Adrenal gland (tissue), 12 donors: ENCODE data around the gene METTL8. TPM values are rescaled to one million over a fixed set of nuclear protein-coding genes. Genes with fewer than 3 reads are reported as not detected.
"Not testable (repeated sequence)": the region's sequence is repeated elsewhere in the genome, so short reads cannot be mapped to it uniquely, and the experiment has no call there.

ENCODE experiments used
- DNase-seq, 7 donors: peaks; one replicate each; pipeline ENCODE4 v3.0.0-alpha.2; 2019 to 2020
- H3K27ac ChIP-seq, 5 donors: fragments of 200-600 bp; sonication (generic) in 4 of 5; 1 replicate in 3 of 5; 2 replicates in 2 of 5; pipeline versions ENCODE4 v1.5.1 to v1.8.0; 2016 to 2020; ENCODE audit warnings: mild to moderate bottlenecking in 1 of 5
- H3K27me3 ChIP-seq: fragments of 200-600 bp; 2 replicates; pipeline ENCODE4 v1.8.0; 2021
- H3K36me3 ChIP-seq, 2 donors: fragments of 200-600 bp; replicated peaks in 1 of 2; 1 replicate in 1 of 2; 2 replicates in 1 of 2; pipeline versions ENCODE4 v1.5.1 to v1.8.0; 2018 to 2022
- H3K4me1 ChIP-seq, 2 donors: fragments of 200-600 bp; replicated peaks in 1 of 2; 1 replicate in 1 of 2; 2 replicates in 1 of 2; pipeline versions ENCODE4 v1.5.1 to v1.8.0; 2018 to 2021
- H3K4me3 ChIP-seq, 4 donors: fragments of 200-600 bp; sonication (generic) in 3 of 4; one replicate each; pipeline ENCODE4 v1.5.1; 2016 to 2018
- H3K9me3 ChIP-seq, 3 donors: fragments of 200-600 bp; sonication (generic) in 1 of 3; replicated peaks in 1 of 3; 1 replicate in 2 of 3; 2 replicates in 1 of 3; pipeline versions ENCODE4 v1.5.1 to v1.8.0; 2016 to 2021
- CTCF ChIP-seq, 6 experiments: fragments of 450-650 bp in 4 of 6; fragments of 200-600 bp in 2 of 6; sonication (generic) in 1 of 6; IDR thresholded peaks; 1 replicate in 5 of 6; 2 replicates in 1 of 6; pipeline versions ENCODE4 v1.5.1 to v1.8.0; 2016 to 2021; ENCODE audit warnings: antibody characterized with exemption in 6 of 6, mild to moderate bottlenecking in 2 of 6, moderate library complexity in 1 of 6
- POLR2A ChIP-seq, 2 donors: fragments of 450-650 bp; IDR thresholded peaks; one replicate each; pipeline ENCODE4 v1.6.1; 2017; ENCODE audit warnings: antibody characterized with exemption in 2 of 2, mild to moderate bottlenecking in 2 of 2, moderate library complexity in 1 of 2
- WGBS, 4 donors: extraction: QIAGEN DNeasy Blood & Tissue Kit in 2 of 4; methylation state at CpG; one replicate each; pipeline versions ENCODE4 v1.1.5 to v1.1.7; 2013 to 2017; 5-methylcytosine and 5-hydroxymethylcytosine counted together
- intact Hi-C, 2 donors: fragments of 100-400 bp; cut with DNase I; formaldehyde crosslinking; loops; one replicate each; pipeline versions ENCODE4 v1.14.1 to v1.15.0; 2022 to 2023
- polyA plus RNA-seq, 3 donors: library from polyadenylated mRNA; stranded (reverse); fragments of 200-250 nt in 2 of 3; fragments of 350-450 nt in 1 of 3; fragmentation: Illumina TruSeq in 1 of 3; extraction: RNeasy Lipid Tissue Mini Kit (QIAGEN cat#74804) in 1 of 3; gene quantifications; one replicate each; pipeline ENCODE4 v1.2.3, GENCODE V29; 2013 to 2014
- total RNA-seq, 9 donors: library from RNA; depleted of rRNA in 4 of 9; stranded (reverse); fragments of >200 nt in 4 of 9; fragments of 120-200 nt in 1 of 9; fragmentation: NEBNext Ultra II Directional in 1 of 9; extraction: Animal tissue kit (Norgen Biotek cat#: 25700) in 1 of 9; gene quantifications; one replicate each; pipeline versions ENCODE4 v1.1.0 to v1.2.4, GENCODE V29; 2013 to 2023
- donor health status: healthy with polysubstance abuse.
- donor health status: Bipolar disorder and iron deficiency.
- donor health status: DM: yes; HTN: yes; CAD: no.
- donor health status: DM: no; HTN: no; CAD: no.
- donor health status: DM: no; HTN: no; CAD: no.
- donor health status: DM: yes; HTN: yes; CAD: no.

The METTL8 gene
- total and polyA plus RNA-seq, 12 donors: 3.3 to 37.5 (median 19.7) TPM

GRCh38 chr2:171430516-171431410 lies 3.0 kb downstream of the METTL8 start:
- H3K27me3 ChIP-seq: no peaks in the 10 kb centered on the region
- peaks cover 7 to 14% of the 10 kb centered on the region in 2 donors for H3K4me1 ChIP-seq
- intact Hi-C loops: loop anchor here (5.0 to 10.0 kb wide), 2 partner anchors 94 to 458 kb away; partner anchors contain the start of gene CYBRD1 (in 2 of the 2)
- 95 to 99% (median 98%) methylated on average over 7 of the region's 7 CpGs for WGBS, 4 donors
- no peaks in the 10 kb centered on the region for H3K9me3 ChIP-seq
- no peak overlapping the region for H3K27ac ChIP-seq
- no peak overlapping the region for H3K4me3 ChIP-seq
- TF ChIP-seq CTCF (IDR thresholded peaks at IDR 0.05): no peak
- TF ChIP-seq POLR2A (IDR thresholded peaks at IDR 0.05): no peak
- no peak for DNase-seq
- no peaks in the 10 kb centered on the region for H3K36me3 ChIP-seq

GRCh38 chr2:171422710-171423495 lies 10.9 kb downstream of the METTL8 start:
- intact Hi-C loops, H3K4me3 ChIP-seq, H3K36me3 ChIP-seq, H3K27me3 ChIP-seq, H3K9me3 ChIP-seq, H3K4me1 ChIP-seq, H3K27ac ChIP-seq, DNase-seq: not testable (repeated sequence)
- 84 to 98% (median 94%) methylated on average over 2 of the region's 2 CpGs for WGBS, 4 donors

GRCh38 chr2:171420728-171421563 lies 12.8 kb downstream of the METTL8 start:
- no peak for TF ChIP-seq CTCF (IDR thresholded peaks at IDR 0.05)
- H3K4me1 ChIP-seq: peaks cover 0 to under 1% of the 10 kb centered on the region in 2 donors
- intact Hi-C loops: no loop called here
- DNase-seq: no peak
- no peak overlapping the region for H3K4me3 ChIP-seq
- no peaks in the 10 kb centered on the region for H3K36me3 ChIP-seq
- H3K9me3 ChIP-seq: no peaks in the 10 kb centered on the region
- H3K27me3 ChIP-seq: no peaks in the 10 kb centered on the region
- H3K27ac ChIP-seq: no peak overlapping the region
- 82 to 93% (median 86%) methylated on average over 3 of the region's 3 CpGs for WGBS, 4 donors

GRCh38 chr2:171419333-171419732 lies 14.5 kb downstream of the METTL8 start:
- Histone ChIP-seq H3K4me3 (no peak overlapping the region), H3K27me3 (no peaks in the 10 kb centered on the region), H3K36me3 (no peaks in the 10 kb centered on the region), H3K9me3 (no peaks in the 10 kb centered on the region), H3K27ac (no peak overlapping the region), H3K4me1 (peaks cover 0 to 4% of the 10 kb centered on the region in 2 donors)
- TF ChIP-seq CTCF (IDR thresholded peaks at IDR 0.05) (no peak), POLR2A (IDR thresholded peaks at IDR 0.05) (no peak)
- no peak for DNase-seq
- intact Hi-C loops: loop anchor here (5.0 to 10.0 kb wide), 2 partner anchors 245 to 447 kb away; no protein-coding TSS in a partner anchor
- WGBS, 4 donors: 91 to 95% (median 93%) methylated on average over 2 of the region's 2 CpGs
